ENCODE measurements around the gene SBF2.
"Not testable (repeated sequence)": the region's sequence is repeated elsewhere in the genome, so short reads cannot be mapped to it uniquely, and the experiment has no call there.

SBF2 gene

GRCh38 chr11:10125522-10126133, 168.4 kb downstream of the SBF2 start:
- in situ Hi-C loops (cut with HindIII; ENCODE audit: low sequenced_read_pairs), result no loop called here

GRCh38 chr11:10122326-10123197, 171.5 kb downstream of the SBF2 start:
- in situ Hi-C loops (cut with HindIII; ENCODE audit: low sequenced_read_pairs), result no loop called here

GRCh38 chr11:10118865-10119264, 175.2 kb downstream of the SBF2 start:
- in situ Hi-C loops (cut with HindIII; ENCODE audit: low sequenced_read_pairs), result no loop called here

DNA sequence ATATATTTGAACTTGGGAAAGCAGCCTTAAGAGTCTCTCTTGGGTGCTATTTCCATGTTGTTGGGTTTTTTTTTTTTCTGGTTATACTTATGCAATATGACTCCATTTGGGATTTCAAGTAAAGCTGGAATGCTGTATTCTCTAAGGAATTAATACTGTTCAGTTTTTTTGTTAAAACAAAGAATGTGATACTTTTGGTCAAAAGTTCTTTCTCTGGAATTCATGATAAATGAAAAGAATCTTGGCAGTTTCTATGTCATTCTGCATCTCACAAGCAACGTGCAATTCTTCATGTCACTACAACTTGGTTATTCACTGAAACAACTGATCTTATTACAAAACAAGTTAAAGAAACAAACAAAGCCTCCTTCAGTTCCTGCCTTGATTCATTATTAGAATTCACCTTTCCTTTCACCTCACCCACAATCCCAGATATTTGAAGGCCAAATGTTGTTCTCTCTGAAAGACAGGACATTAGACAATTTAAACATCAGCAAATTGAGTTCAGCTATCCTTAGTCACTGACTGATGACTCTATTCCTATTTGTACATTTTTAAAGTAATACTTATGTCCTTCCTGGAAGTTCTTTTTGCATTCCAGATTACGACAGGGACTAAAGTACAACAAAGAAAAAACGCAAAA, 176.2 kb downstream of the SBF2 start:
- in situ Hi-C loops (cut with HindIII; ENCODE audit: low sequenced_read_pairs), result no loop called here

DNA sequence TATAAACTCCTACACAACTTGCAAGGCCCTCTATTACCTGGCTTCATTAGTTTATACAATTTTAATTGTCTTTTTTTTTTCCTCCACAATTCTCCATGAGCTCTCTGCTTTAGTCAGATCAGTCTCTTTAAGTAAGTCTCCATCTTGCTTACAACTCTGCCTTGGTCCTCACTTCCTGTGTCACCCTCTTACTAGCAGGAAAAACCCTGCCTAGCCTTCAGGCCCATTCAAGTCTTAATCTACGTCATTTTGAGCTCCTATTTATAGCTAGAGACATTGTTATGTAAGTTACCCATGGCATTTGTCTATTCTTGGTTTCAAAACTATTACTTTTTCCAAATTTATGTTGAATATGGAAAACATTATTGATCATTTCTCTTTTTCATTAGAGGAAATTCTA, 177.4 kb downstream of the SBF2 start:
- in situ Hi-C loops (cut with HindIII; ENCODE audit: low sequenced_read_pairs), result no loop called here

GRCh38 chr11:10114593-10115404, 179.2 kb downstream of the SBF2 start:
- in situ Hi-C loops (cut with HindIII; ENCODE audit: low sequenced_read_pairs), result no loop called here

DNA sequence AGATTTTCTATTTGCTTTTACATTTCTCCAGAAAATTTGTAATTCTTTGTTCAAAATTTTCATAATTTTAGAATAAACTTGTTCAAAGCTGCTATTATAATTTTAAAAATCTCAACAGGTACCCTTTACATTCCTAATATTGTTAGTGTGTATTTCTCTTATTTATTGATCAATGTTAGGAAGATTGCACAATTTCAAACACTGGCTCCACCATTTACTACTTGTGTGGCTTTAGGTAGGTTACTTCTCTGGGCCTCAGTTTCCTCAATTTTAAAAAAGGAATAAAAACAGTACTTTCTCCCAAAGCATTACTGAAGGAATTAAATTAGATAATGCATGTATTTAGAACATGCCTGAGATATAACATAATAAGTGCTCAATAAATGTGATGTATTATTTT, 180.2 kb downstream of the SBF2 start:
- in situ Hi-C loops (cut with HindIII; ENCODE audit: low sequenced_read_pairs), result no loop called here

DNA sequence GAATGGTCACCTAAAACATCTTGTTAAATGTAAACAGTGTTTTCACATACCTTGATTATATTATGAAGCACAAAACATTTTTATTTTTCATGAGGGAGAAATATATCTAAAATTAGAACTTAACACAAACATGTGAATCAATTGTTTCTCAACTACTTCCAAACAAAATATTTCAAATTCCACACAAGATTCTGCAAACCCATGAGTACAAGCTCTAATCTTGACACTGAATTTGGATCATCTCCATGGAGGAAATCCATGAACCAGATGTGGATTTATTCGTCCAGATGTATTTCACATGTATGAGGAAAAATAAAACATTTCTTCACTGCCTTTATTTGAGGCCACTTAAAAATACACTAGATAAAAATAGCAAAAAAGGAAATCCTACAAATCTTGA, 184.2 kb downstream of the SBF2 start:
- in situ Hi-C loops (cut with HindIII; ENCODE audit: low sequenced_read_pairs), result no loop called here

- in situ Hi-C loops (cut with HindIII; ENCODE audit: low sequenced_read_pairs), result no loop called here
These were observed 184.9 kb downstream of the SBF2 start for GRCh38 chr11:10108915-10109680.

DNA sequence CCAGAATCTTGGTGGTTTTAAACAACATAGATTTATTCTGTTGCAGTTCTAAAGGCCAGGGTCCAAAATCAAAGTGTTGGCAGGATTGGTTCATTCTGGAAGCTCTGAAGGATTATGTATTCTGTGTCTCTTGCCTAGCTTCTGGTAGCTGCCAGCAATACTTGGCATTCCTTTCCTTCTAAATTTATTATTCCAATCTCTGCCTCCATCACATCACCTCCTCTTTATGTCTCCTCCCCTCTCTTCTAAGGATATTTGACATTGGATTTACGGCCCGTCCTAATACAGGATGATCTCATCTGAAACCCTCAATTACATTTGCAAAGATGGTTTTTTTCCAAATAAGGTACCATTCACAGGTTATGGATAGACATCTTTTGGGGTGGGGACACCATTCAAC, 186.5 kb downstream of the SBF2 start:
- in situ Hi-C loops (cut with HindIII; ENCODE audit: low sequenced_read_pairs), result no loop called here

GRCh38 chr11:10097615-10098014, 196.4 kb downstream of the SBF2 start:
- in situ Hi-C loops (cut with HindIII; ENCODE audit: low sequenced_read_pairs), result loop anchor here (5.0 kb wide), 1 partner anchor 90 kb away; no protein-coding TSS in a partner anchor

GRCh38 chr11:10096987-10097386, 197.0 kb downstream of the SBF2 start:
- in situ Hi-C loops (cut with HindIII; ENCODE audit: low sequenced_read_pairs), result loop anchor here (5.0 kb wide), 1 partner anchor 90 kb away; no protein-coding TSS in a partner anchor

DNA sequence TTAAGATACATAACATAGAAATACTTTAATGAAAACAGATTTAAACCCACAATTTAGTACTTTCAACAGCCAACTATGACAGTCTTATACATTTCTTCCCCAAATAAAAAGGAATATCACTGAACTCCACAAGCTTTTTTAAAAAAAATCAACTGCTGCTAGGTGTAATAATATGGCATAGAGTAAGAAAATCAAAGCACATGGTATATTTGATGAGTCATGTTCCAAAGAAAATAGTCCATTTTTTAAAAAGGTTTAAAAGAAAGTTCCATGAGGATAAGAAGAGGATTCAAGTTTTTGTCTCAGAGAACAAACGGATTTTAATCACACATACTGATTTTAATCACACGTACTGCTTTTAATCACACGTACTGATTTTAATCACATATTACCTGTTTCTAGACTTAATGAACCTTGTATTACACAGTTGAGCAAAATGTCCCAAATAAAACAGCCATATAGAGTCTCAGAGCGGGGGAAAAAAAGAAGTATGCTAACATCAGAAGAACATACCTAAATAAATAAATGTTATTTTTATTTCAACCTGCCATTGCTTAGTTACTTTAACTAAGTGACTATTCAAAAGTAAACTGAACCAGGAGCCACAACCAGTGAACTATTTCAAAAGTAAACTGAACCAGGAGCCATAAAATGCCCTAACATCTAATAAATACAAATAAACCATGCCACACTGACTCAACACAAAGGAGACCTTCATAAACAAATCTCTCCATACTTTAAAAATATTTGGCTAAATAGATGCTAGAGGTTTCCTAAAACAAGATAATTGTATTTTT, 198.4 kb downstream of the SBF2 start:
- in situ Hi-C loops (cut with HindIII; ENCODE audit: low sequenced_read_pairs), result loop anchor here (5.0 kb wide), 1 partner anchor 88 kb away; no protein-coding TSS in a partner anchor

DNA sequence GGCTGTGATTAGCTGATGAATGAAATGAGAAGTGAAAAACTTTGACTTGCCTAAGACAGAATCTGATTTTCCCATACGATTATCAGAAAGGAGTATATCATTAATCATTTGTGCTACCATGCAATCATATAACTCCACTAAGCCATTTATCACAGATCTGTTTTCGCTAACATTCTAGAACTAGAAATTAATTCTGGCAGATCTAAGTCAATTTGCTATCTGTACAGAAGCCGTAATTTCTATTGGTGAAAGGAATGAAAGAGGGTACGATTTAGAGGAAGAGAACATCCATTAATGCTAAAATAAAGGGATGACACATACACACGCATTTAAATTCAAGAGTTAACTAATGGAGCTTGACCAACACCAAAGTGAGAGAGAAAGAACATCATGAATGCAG, 201.6 kb downstream of the SBF2 start:
- in situ Hi-C loops (cut with HindIII; ENCODE audit: low sequenced_read_pairs), result no loop called here

DNA sequence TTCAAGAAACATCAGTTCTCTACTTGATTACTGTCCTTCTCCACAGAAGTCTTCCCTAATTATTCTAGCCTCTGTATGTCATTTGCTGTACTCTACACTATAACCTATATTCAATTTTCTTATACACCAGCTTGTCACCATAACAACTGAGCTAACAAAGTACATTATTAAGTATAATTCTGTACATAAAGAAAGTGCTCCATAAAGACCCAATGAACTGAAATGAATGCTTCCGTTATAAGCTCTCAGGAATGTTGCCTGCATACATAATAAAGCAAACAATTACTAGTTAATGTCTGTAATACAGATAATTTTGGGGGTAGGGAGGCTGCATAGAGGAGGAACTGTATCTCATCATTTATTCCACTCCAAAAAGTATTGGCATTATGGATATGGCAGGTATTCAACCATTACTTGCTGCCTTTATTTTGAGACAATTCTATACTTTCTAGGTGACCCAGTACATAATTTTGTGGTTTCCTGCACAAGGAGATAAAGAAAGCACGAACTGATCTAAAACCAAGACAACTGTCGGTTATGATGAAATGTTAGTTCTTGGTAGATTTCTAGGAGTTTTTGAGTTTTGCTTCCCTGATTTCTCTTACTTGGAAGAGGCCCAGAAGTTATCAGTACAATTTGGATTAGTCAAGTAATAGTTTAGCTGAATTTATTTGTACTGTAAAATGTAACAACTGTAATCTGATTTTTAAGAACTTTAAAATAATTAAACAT, 202.5 kb downstream of the SBF2 start:
- in situ Hi-C loops (cut with HindIII; ENCODE audit: low sequenced_read_pairs), result no loop called here

- in situ Hi-C loops (cut with HindIII; ENCODE audit: low sequenced_read_pairs), result not testable (repeated sequence)
These were observed 206.1 kb downstream of the SBF2 start for GRCh38 chr11:10087923-10088225.

- in situ Hi-C loops (cut with HindIII; ENCODE audit: low sequenced_read_pairs), result no loop called here
These were observed 206.7 kb downstream of the SBF2 start for GRCh38 chr11:10087186-10087922.

DNA sequence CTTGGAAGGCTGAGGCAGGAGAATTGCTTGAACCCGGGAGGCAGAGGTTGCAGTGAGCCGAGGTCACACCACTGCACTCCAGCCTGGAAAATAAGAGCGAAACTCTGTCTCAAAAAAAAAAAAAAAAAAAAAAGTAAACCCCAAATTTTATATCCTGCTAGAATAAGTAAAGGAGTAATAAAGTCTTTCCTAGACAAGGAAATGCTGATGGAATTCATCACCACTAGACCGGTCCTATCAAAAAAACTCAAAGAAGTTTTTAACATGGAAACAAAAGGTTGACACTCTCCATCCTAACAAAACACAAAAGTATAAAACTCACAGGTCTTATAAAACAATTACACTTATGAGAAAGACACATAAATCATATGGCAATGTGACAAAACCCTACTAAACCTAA, 213.9 kb downstream of the SBF2 start:
- in situ Hi-C loops (cut with HindIII; ENCODE audit: low sequenced_read_pairs), result no loop called here

Data from endothelial cell of hepatic sinusoid (primary cell).